Stimulated activated CD8-positive, alpha-beta memory T cell treated with anti-CD3 and anti-CD28 coated beads, Interleukin-4, amount 100 ng/mL, for 24 hours (primary cell): Measurements from ENCODE around the gene CRAMP1.
"Not testable (repeated sequence)": the region's sequence is repeated elsewhere in the genome, so short reads cannot be mapped to it uniquely, and the experiment has no call there.

Experiments used
- DNase-seq: peaks from one replicate; pipeline ENCODE4 v3.0.0-alpha.2; 2020; ENCODE audit warnings: low read depth

Gene CRAMP1, protein sequence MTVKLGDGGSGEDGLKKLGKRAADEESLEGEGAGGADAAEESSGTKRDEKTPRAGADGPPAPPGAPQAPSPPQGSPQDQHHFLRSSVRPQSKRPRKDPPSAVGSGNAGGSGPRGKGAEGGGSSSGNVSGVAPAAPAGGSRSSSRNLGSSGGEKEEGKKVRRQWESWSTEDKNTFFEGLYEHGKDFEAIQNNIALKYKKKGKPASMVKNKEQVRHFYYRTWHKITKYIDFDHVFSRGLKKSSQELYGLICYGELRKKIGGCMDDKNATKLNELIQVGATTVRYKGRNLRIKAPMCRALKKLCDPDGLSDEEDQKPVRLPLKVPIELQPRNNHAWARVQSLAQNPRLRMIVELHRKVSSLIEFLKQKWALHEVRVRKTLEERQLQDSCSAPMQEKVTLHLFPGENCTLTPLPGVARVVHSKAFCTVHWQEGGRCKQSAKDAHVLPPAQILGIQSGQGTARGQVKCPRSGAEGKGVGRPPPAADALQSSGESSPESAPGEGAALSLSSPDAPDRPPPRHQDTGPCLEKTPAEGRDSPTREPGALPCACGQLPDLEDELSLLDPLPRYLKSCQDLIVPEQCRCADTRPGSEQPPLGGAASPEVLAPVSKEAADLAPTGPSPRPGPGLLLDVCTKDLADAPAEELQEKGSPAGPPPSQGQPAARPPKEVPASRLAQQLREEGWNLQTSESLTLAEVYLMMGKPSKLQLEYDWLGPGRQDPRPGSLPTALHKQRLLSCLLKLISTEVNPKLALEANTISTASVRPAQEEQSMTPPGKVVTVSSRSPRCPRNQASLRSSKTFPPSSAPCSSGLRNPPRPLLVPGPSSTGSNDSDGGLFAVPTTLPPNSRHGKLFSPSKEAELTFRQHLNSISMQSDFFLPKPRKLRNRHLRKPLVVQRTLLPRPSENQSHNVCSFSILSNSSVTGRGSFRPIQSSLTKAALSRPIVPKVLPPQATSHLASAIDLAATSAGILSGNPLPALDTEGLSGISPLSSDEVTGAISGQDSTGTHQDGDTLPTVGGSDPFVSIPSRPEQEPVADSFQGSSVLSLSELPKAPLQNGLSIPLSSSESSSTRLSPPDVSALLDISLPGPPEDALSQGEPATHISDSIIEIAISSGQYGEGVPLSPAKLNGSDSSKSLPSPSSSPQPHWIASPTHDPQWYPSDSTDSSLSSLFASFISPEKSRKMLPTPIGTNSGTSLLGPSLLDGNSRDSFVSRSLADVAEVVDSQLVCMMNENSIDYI (N-terminal part only)

DNA sequence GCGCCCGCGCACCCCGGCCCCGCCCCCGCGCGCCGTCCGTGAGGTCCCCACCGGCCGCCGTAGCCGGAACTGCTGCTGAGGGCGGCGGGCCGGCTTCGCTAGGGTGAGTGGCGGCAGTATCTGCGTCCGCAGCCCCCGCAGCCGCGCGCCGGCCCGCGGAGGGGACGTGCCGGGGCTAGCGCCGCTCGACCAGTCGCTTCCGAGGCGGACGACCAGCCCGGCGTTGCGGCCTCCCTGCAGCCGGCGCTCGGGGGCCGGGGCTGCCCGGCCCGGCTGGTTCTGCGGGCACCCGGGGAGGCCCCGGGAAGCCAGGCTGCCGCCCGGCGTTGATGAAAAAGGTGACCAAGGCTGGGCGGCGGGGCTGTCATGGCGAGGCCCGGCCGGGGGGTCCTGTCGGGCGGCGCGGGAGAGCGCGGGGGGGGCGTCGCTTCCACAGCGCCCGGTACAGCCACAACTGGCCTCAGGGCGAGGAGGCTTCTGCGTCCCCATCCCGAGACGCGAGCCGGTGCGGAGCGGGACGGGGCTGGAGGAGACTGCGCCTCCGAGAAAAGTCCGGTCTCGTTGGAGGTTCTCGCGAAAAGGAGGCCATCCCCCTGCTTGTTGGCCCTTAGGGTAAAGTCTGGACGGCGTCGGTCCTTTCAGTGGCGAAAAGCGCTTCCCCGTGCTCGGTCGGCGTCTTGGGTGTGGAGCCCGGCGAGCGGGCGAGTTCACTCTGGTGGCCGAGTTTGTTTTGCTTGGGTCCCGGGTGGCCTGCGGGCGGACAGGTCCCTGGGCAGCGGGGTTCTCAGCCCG, at the start of gene CRAMP1:
TSS of gene CRAMP1 (plus strand) at position 41 of the 792 bp plus-strand sequence. CDS start 2,280 bp downstream, outside the sequence.
- peak; percentile 5 for DNase-seq

DNA sequence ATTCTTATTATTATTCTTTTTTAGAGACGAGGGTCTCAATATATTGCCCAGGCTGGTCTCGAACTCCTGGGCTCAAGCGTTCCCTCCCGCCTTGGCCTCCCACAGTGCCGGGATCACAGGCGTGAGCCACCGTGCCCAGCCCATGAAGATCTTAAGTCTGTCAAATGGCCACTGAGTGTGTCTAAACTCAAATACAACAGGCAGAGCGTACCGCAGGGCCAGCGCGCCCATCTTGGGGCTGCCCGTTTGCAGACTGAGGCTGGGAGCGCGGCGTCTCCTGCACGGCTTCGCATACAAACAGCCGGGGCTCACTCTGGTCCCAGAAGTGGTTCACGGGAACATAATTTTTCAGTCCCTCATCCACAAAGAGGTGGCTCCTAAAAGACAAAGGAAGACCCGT, 48.4 kb upstream of the CRAMP1 start:
- no peak for DNase-seq

DNA sequence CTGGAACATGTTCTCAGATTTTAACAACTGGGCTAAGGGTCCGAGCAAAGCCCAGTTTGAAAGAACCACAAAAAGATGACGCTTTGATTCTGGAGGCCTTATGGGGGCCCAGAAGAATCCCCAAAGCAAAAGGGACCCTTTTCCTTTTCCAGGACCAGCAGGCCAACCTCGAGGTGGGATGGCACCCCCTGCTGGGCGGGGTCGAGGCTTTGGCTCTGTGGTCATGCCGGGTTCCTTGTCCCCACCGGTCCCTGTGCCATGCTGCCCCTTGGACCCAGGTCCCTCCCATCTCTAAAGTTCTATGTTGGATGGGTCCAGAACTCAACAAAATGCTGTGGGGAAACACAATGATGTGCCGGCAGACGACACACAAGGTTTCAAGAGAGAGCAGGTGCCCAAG, 47.8 kb upstream of the CRAMP1 start:
- DNase-seq: no peak

DNA sequence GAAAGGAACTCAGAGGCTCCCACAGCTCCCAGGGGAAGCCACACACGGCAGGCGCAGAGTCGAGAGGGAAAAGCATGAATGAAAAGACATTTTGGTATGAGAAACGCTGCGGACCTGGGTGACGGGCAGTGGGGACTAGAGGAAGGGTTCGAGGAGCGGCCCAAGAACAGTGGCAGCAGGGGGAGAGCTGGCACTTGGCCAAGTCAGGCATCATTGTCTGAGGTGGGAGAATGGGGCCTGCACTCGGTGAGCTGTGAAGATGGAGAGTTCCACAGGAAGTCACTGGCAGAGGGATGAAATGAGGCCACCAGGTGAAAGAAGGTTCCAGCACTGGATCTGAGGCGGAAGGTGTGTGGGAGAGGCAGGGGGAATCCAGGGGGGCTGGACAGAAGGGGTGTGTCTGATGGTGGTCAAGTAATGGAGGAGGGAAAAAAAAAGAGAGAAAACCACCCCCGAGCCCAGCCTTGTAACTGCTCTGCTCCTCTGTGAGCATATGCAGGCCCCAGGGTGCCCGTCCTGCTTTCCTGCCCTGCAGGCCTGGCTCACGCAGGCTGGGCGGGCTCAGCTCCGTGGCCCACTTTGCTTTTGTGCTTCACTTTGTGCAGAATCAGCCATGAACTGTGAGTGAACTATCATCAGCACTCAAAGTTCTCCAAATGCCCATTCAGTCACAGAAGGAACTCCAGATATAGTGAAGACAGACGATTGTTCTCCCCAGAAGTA, 46.9 kb upstream of the CRAMP1 start:
- no peak for DNase-seq

DNA sequence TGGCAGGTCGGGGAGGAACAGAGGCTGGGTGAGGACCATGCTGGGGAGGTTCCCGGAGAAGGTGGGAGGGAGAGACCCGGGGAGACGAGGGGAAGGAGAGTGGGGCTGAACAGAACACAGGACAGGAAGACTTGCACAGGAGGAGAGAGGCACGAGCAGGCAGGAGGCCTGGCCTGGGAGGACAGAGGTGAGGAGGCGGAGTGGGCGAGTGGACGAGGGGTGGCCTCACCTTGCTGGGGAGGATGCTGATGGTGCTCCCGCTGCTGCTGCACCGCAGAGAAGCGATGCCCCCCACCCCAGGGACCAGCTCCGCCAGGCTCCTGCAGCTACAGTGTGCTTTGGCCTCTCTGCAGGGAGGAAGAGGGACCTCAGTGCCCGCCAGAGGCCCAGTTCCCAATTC, 44.2 kb upstream of the CRAMP1 start:
- DNase-seq: no peak

DNA sequence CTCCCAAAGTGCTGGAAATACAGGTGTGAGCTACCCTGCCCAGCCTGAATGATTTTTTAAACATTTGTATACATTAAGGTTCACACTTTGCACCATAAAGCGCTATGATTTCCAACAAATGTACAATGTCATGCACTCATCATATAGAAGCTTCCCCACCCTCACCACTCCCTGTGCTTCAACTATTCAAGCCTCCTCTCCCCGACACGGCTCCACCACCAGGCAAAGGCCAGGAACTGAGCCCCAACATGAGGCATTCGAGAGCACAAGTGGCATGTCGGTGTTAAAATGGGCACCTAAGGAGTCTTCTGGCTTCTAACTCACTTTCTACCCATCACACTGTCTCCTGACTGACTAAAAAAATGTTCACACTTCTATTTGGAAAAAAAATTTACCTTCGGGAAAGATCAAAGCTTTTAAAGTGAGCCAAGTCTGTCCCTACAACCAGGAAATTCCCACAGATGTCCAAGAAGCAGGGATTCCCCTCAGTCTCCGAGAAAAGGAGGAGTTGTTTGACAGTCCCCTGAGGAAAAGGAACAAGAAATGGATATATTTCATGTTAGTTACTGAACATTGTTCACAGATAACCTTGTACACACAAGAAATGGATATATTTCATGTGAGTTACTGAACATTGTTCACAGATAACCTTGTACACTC, 41.0 kb upstream of the CRAMP1 start:
- no peak for DNase-seq

DNA sequence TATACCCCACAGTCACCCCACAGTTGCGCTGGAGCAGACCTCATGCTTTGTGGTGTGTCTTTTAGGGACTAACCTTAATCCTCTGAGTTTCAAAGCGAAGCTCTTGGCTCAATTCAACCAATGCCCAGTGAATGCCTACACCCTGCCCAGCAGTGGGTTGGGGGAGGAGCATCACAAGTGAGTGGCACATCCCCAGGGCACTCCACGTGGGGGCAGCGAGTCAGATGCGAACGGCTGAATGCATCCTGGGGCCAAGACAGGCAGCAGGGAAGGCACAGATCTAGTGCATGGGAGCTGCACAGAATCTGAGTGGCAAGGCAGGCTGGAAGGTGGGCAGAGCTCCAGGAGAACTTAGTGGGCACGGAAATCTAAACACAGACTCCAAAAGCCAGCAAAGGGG, 39.5 kb upstream of the CRAMP1 start:
- DNase-seq: no peak

DNA sequence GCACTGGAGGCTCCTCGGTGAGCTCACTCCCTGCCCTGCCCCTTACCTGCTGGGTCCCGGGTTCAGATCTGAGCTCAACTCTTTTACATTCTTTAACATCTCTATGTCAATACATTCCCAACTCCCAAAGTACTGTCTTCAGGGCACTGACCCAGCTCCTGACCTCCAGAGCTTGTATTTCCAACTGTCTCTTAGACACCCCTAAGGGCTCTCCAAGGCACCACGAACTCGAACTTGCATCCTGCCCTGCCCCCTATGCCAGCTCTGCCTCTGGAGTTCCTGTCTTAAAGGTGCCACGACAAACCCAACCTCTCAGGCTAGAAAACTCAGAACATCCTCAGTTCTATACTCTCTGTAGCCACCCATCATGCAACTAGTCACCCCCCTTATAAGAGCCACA, 38.9 kb upstream of the CRAMP1 start:
- DNase-seq: no peak

DNA sequence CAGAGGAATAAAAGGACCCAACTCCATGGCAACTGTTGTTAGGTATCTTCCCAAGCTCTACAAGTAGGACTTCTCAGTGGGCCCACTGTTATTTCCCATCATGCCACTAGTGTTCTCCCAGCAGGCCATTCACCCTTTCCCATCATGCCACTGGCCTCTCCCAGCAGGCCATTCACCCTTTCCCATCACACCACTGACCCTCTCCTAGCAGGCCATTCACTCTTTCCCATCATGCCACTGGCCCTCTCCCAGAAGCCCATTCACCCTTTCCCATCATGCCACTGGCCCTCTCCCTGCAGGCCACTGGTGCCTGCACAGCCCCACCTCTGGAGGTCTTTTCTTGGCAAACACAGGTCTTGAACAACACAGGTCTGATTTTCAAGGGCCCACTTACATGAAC, 36.6 kb upstream of the CRAMP1 start:
- DNase-seq: no peak

DNA sequence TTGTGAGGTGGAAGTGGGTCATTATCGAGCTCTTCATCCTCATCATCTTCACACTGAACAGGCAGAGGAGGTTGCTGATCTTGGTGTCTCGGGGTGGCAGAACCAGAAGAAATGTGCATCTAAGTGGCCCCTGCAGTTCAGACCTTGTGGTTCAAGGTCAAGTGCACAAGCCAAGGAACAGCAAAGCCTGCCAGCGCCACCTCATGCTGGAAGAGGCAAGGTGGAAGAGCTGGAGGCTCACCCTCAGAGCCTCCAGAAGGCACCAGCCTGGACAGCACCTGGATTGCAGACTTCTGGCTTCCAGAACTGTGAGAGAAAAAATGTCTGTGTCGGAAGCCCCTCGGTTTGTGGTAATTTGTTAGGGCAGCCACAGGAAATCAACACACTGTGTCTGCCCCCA, 32.9 kb upstream of the CRAMP1 start:
- no peak for DNase-seq

DNA sequence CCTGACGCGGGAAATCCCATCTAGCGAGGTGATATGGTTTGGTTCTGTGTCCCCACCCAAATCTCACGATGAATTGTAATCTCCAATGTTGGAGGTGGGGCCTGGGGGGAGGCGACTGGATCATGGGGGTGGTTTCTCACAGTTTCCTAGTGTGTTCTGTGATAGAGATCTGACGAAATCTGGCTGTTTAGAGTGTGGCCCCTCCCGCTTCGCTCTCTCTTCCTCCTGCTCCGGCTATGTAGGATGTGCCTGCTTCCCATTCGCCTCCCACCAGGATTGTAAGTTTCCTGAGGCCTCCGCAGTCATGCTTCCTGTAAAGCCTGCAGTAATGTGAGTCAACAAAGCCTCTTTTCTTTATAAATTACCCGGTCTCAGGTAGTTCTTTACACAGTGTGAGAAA, 31.9 kb upstream of the CRAMP1 start:
- no peak for DNase-seq

DNA sequence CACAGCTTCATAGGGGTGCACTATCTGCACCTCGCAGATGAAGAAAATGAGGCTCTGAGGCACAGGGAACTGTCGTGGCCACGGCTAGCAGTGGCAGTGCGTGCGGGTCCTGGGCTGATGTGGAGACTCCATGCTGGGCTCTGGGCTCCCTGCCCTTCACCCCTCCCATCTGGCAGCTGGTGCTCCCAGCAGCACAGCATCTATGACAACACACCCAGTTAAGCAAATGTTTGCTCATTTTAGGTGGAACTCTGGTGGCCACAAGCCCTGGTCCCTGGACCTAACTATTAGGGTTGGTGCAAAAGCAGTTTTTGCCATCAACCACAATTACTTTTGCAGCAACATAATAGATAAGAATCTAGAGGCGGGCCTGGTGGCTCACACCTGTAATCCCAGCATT, 31.2 kb upstream of the CRAMP1 start:
- no peak for DNase-seq

DNA sequence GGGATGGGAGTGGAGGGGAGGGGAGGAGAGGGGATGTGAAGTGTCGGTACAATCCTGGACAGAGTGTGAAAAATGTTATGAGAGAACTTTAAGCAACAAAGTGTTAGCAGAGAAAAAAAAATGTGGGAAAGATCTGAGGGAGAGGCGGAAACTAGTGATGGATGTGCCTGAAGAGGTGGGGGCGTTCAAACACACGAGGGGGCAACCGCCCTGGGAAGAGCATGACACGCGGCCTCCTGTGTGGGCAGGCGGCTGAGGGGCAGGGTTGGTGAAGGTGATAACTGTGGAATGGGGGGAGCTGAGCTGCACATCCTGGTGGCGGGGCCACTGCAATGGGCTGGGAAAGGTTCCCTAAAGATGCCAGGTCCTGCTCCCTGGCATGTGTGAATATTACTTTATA, 30.4 kb upstream of the CRAMP1 start:
- DNase-seq: no peak

DNA sequence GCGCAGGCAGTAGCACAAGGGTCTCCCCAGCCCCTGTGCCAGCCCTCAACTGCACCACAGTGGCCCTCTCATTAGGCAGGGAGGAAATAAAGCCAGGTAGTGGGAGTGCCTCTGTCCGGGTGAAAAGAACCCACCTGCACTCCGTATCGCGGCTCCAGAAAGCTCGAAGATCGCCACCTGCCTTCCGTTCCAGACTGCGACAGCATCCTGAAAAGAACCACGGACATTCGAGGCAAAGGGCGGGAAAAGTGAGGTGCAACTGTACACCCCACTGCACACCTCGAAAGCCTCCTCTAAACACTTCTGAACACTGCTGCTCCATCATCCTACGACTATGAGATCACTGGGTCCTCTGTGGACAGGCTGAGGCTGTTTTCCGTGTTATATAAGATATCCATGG, 29.0 kb upstream of the CRAMP1 start:
- DNase-seq: no peak

DNA sequence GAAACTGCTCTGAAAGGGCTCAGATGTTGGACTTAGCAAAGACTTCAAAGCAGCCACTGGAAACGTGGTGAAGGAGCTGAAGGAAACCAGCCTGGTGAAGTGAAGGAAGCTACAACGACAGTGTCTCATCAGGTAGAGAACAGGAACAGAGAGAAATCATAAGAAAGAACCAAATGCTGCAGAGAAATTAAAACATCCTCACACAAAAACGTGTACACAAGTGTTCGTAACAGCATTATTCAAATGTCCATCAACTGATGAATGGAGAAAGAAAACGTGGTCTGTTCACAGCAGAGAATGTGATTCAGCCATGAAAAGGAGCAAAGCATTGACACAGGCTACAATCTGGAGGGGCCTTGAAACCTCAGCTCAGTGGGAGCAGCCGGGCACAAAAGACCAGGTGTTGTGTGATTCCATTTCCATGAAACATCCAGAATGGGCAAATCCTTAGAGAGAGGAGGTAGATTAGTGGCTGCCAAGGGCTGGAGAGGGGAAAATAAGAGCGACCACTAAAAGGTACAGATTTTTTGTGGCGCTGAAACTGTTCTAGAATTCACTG, 27.2 kb upstream of the CRAMP1 start:
- DNase-seq: no peak

DNA sequence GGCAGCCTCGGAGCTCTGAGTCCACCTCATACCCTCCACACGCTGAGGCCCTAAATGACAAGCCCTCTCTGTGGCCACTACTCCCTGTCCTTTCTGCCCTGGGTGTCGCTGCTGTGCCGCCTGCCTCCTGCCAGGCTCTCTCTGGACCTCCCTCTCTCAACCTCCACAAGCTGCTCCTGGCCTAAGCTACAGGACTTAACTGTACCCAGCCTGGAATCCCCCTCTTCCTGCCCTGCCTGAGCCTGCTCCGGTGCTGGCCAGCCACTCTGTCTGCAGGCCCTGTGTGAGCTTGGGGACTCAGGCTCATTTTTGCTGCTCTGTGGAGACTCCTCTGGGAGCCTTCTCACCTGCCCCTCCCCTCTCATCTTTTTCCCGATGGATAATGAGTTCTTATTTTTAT, 21.8 kb upstream of the CRAMP1 start:
- no peak for DNase-seq

DNA sequence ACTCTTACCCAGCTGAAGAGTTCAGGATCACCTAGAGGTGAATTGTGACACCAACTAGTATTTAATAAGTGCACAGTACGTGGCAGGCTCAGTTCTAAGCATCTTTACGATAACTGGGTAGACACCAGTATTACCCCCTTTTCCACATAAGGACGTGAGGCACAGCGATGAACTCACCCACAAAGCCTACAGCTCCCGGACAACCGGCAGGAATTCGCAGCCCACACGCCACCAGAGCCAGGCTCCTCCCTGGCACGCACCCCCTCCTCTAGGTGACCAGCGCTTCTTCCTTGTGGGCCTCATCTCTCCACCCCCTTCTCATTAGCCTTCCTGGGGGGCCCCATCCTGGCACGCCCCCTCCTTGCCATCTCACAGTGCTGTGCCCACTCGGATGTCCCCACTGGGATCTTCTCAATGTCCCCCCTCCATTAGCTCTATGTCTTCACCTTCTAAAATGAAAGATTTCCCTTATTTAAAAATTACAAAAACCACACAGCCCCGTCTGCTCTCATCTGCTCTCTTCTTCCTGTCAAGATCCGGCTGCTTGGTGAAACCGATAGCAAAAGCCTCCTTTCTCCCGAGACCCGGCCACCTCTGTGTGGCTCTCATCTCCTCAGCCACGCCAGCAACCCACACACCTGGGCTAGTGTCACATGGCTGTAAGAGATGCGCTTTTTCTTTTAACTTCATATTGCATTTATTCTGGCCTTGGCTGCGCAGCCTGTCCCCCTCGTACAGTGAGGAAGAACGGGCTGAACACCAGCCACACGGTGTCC, 21.0 kb upstream of the CRAMP1 start:
- no peak for DNase-seq

DNA sequence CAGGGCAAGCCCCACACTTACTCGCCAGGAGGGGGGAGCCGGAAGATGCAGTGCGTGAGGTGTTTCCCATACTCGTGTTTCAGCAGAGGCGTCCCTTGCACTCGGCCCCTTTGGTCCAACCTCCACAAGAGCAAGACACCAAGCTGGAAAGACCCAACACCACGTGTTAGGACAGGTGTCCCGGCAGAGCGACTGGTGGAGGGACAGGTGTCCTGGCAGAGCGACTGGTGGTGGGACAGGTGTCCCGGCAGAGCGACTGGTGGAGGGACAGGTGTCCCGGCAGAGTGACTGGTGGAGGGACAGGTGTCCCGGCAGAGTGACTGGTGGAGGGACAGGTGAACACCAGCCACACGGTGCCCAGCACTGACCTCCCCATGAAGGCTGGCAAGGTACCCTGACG, 19.7 kb upstream of the CRAMP1 start:
- no peak for DNase-seq

DNA sequence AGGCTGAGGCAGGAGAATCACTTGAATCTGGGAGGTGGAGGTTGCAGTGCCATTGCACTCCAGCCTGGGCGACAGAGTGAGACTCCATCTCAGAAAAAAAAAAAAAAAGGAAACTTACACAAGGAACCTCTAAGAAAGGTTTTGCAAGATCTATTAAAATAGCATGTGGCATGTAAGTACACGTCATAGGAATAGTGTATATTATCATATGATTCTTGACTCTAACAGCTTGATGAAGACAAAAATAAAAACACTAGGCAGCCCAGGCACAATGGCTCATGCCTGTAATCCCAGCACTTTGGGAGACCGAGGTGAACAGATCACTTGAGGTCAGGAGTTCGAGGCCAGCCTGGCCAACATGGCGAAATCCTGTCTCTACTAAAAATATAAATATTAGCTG, 16.6 kb upstream of the CRAMP1 start:
- DNase-seq: not testable (repeated sequence)
